DND-41 (cell line): Measurements from ENCODE around the gene MEIS1.

Experiments
- EZH2 ChIP-seq: IDR thresholded peaks from 3 replicates; pipeline ENCODE4 v1.6.1; 2012; ENCODE audit warnings: borderline replicate concordance, low read depth, mild to moderate bottlenecking, moderate library complexity, low read length, inconsistent platforms; ENCODE audit not compliant: severe bottlenecking
- TF ChIP-seq, protein P1 (sequence below): IDR thresholded peaks from 2 replicates; pipeline ENCODE4 v1.5.1; 2012; ENCODE audit warnings: borderline replicate concordance, low read length, moderate library complexity, mild to moderate bottlenecking; ENCODE audit not compliant: poor library complexity, severe bottlenecking; ENCODE audit errors: extremely low read depth

DNA sequence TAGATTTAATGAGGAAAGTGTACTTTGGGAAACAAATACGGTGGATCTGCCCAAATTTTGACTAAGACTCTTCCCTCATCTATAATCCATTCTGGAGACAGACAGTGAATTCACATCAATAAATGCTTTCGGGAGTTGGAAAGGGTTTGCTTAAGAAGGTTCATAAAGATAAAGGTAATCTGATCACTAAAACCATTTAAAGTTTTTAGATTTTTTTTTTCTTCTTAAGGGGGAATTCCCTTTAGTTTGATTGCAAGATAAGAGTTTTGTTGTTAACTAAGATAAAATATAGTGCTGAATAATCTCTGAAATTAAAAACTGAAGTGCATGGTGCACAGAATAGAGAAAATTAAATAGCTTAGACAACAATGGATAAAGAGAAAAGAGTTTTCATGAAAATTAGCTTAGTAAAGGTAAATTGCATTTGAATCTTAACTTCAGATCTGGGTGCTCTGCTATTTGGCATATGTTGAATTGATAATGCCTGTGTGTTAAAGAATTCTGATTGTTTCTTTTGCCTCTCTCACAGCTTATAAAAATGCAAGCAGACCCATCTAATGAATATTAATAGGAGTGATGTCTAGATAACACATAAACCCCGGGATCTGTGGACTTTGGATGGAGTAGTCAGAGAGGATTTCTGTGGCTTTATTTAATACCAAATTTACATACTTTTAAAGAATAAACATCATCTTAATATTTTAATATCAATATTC, 100.8 kb downstream of the MEIS1 start:
- TF ChIP-seq EZH2, result no peak
- TF ChIP-seq, protein P1, sequence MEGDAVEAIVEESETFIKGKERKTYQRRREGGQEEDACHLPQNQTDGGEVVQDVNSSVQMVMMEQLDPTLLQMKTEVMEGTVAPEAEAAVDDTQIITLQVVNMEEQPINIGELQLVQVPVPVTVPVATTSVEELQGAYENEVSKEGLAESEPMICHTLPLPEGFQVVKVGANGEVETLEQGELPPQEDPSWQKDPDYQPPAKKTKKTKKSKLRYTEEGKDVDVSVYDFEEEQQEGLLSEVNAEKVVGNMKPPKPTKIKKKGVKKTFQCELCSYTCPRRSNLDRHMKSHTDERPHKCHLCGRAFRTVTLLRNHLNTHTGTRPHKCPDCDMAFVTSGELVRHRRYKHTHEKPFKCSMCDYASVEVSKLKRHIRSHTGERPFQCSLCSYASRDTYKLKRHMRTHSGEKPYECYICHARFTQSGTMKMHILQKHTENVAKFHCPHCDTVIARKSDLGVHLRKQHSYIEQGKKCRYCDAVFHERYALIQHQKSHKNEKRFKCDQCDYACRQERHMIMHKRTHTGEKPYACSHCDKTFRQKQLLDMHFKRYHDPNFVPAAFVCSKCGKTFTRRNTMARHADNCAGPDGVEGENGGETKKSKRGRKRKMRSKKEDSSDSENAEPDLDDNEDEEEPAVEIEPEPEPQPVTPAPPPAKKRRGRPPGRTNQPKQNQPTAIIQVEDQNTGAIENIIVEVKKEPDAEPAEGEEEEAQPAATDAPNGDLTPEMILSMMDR, result no peak
